Testis (tissue), 3 donors: ENCODE measurements around the gene AHDC1. TPM values are rescaled to one million over a fixed set of nuclear protein-coding genes. Genes with fewer than 3 reads are reported as not detected.
A peak's percentile ranks its signal among the peaks of the same experiment; 100 is the strongest.

Experiments used
- DNase-seq: peaks from one replicate; pipeline ENCODE4 v3.0.0-alpha.2; 2019
- H3K27ac ChIP-seq, 2 donors: fragments of 200-600 bp; sonication (generic); one replicate each; pipeline ENCODE4 v1.5.1; 2019
- H3K27me3 ChIP-seq: fragments of 200-600 bp; sonication (generic); one replicate; pipeline ENCODE4 v1.5.1; 2019
- H3K36me3 ChIP-seq: fragments of 200-600 bp; sonication (generic); one replicate; pipeline ENCODE4 v1.5.1; 2017; ENCODE audit warnings: low read depth; ENCODE audit errors: missing control alignments
- H3K4me1 ChIP-seq: fragments of 200-600 bp; sonication (generic); one replicate; pipeline ENCODE4 v1.5.1; 2019
- H3K4me3 ChIP-seq, 2 donors: fragments of 200-600 bp; sonication (generic); one replicate each; pipeline ENCODE4 v1.5.1; 2017 to 2019
- H3K9me3 ChIP-seq: fragments of 200-600 bp; sonication (generic); one replicate; pipeline ENCODE4 v1.5.1; 2017
- POLR2A ChIP-seq: fragments of 450-650 bp; IDR thresholded peaks from one replicate; pipeline ENCODE4 v1.6.1; 2017; ENCODE audit warnings: antibody characterized with exemption, mild to moderate bottlenecking, moderate library complexity
- WGBS, 2 donors: methylation state at CpG; one replicate each; pipeline ENCODE4 v1.1.5; 2018; 5-methylcytosine and 5-hydroxymethylcytosine counted together
- intact Hi-C: fragments of 100-400 bp; cut with DNase I; formaldehyde crosslinking; loops from one replicate; pipeline ENCODE4 v1.15.1; 2023; ENCODE audit warnings: low total_unique reads
- polyA plus RNA-seq: library from polyadenylated mRNA; stranded (reverse); fragments of 350-450 nt; fragmentation: Illumina TruSeq; extraction: RNeasy Lipid Tissue Mini Kit (QIAGEN cat#74804); gene quantifications from one replicate; pipeline ENCODE4 v1.2.3, GENCODE V29; 2014; ENCODE audit warnings: low read depth, low replicate concordance; ENCODE audit not compliant: insufficient read depth
- small RNA-seq, 2 donors: library from RNA; depleted of rRNA; stranded (forward); fragments of <200 nt; gene quantifications; one replicate each; pipeline ENCODE3, GENCODE V24; 2016
- total RNA-seq, 2 donors: library from RNA; depleted of rRNA; stranded (reverse); fragments of >200 nt; gene quantifications; one replicate each; pipeline ENCODE4 v1.2.3, GENCODE V29; 2016
- TF ChIP-seq, protein P1 (sequence below), 3 experiments: fragments of 450-650 bp in 2 of 3; fragments of 200-600 bp in 1 of 3; sonication (generic) in 1 of 3; IDR thresholded peaks; one replicate each; pipeline ENCODE4 v1.5.1; 2016 to 2019; ENCODE audit warnings: antibody characterized with exemption in 3 of 3, mild to moderate bottlenecking in 2 of 3, moderate library complexity in 1 of 3

AHDC1 gene
- total and polyA plus RNA-seq, 3 donors from 2014 or later: 32.5 to 86.8 (median 73.7) TPM

DNA sequence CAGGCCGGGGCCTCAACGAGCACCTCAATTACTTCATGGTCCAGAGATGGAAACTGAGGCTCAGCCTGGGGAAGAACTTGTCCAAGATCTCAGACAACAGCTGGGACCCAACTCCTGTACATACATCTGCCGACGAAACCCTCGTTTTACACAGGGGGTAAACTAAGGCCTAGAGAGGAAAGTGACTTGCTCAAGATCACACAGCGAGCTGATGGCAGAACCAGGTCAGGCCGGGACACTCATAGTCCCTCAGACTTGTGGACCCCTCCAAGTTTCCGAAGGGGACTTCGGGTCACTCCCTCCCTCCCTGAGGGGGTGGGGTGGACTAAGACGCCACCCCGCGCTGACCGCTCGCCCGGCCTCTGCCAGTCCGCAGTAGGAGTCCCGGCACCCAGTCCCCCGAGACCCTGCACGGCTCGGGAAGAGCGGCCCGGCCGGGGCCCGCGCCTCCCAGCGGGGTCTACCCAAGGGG is 114.4 kb downstream of the AHDC1 start:
- H3K27ac ChIP-seq: peak overlapping the region; percentile 100
- 0% methylated on average over 7 to 9 of the region's 26 CpGs for WGBS, 2 donors
- no peaks in the 10 kb centered on the region for H3K9me3 ChIP-seq
- no peaks in the 10 kb centered on the region for H3K27me3 ChIP-seq
- intact Hi-C loops: no loop called here
- no peak for TF ChIP-seq POLR2A
- TF ChIP-seq, protein P1, sequence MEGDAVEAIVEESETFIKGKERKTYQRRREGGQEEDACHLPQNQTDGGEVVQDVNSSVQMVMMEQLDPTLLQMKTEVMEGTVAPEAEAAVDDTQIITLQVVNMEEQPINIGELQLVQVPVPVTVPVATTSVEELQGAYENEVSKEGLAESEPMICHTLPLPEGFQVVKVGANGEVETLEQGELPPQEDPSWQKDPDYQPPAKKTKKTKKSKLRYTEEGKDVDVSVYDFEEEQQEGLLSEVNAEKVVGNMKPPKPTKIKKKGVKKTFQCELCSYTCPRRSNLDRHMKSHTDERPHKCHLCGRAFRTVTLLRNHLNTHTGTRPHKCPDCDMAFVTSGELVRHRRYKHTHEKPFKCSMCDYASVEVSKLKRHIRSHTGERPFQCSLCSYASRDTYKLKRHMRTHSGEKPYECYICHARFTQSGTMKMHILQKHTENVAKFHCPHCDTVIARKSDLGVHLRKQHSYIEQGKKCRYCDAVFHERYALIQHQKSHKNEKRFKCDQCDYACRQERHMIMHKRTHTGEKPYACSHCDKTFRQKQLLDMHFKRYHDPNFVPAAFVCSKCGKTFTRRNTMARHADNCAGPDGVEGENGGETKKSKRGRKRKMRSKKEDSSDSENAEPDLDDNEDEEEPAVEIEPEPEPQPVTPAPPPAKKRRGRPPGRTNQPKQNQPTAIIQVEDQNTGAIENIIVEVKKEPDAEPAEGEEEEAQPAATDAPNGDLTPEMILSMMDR (IDR thresholded peaks at IDR 0.05): no peak
- H3K4me3 ChIP-seq: peak overlapping the region; percentile 98 to 100
- peaks cover 33% of the 10 kb centered on the region for H3K4me1 ChIP-seq
- peak; percentile 33 for DNase-seq
- H3K36me3 ChIP-seq: no peaks in the 10 kb centered on the region

DNA sequence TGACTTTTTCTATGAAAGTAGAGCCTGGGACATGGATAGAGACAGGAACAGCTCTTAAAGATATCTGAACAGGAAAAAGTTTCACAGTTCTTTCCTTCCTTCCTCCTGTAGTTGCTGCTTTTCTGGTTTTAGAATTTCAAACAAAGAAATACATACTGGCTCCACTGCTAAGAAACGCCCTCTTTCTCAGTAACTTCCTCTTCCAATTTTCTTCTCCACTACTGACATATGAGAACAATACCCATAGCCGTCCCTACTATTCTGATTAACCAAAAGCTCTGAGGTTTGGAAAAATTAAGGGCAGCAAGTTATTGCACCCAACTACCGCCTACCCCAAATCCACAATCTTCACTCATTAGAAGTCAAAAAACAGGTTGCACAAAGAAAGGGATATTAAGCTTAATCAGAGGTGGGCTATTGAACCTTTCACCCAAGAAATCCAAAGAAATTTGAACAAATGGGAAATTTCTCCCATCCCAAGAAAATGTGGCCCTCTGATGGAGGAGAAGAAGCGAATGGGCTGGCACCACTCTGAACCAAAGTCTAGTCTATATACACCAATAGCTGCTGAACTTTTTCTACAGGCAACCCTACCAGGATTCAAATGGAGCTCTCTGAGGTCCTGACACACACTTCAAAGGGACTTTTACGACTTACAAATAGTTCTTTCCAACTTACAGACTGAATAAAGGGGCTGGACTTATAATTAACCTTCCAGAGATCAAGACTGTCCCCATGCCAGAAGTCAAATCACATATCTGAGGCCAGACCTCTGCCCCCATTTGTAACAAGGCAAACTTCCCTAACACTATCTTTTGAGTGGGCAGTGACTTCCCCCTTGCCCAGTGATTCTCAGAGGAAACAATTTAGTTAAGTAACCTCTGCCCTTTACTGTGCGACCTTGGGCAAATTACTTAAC is 115.7 kb downstream of the AHDC1 start:
- peak; percentile 3 for DNase-seq
- H3K9me3 ChIP-seq: no peaks in the 10 kb centered on the region

DNA sequence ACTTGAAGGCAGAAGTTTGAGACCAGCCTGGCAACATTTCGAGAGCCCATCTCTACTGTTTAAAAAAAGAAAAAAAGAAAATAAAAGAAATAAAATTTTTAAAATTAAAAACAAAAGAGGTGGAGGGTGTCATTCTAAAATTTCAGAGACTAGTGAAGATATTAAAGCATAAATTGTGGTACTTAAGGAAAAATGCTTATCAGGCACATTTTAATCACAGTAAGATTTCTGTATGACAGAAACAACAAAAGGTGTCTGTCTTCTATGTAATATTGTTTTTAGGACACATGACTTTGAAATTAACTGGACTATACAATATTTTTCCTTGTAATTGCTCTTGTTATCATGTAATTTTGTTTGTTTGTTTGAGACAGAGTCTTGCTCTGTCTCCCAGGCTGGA is 118.6 kb downstream of the AHDC1 start:
- Histone ChIP-seq H3K9me3 (no peaks in the 10 kb centered on the region), H3K36me3 (no peaks in the 10 kb centered on the region), H3K27me3 (no peaks in the 10 kb centered on the region), H3K4me1 (peaks cover 14% of the 10 kb centered on the region), H3K27ac (no peak overlapping the region), H3K4me3 (no peak overlapping the region)
- 90 to 92% methylated on average over 1 of the region's 1 CpG for WGBS, 2 donors
- no peak for DNase-seq
- TF ChIP-seq, protein P1 (IDR thresholded peaks at IDR 0.05): no peak
- no peak for TF ChIP-seq POLR2A
- intact Hi-C loops: no loop called here

More for the DNA sequence above, 115.7 kb downstream of the AHDC1 start:
- Histone ChIP-seq H3K27me3 (no peaks in the 10 kb centered on the region), H3K36me3 (no peaks in the 10 kb centered on the region), H3K4me1 (peaks cover 33% of the 10 kb centered on the region), H3K27ac (peak overlapping the region; percentile 100), H3K4me3 (peak overlapping the region; percentile 98 to 100)
- no peak for TF ChIP-seq POLR2A
- TF ChIP-seq, protein P1 (IDR thresholded peaks at IDR 0.05): no peak
- intact Hi-C loops: no loop called here
- 6 to 11% methylated on average over 6 of the region's 6 CpGs for WGBS, 2 donors

Small RNA genes lying within 50 kb of the gene (small RNA-seq; reads per million reads assigned to genes)
- gene AL031729.1: 0 reads per million in 2 donors

Other genes with a start within 250 kb of the AHDC1 start
- gene MAP3K6, start 237.2 kb downstream of the AHDC1 start, total RNA-seq: 10 to 100 TPM; 18.8 to 31.7 TPM
- 18.4 TPM for gene MAP3K6, start 237.2 kb downstream of the AHDC1 start, polyA plus RNA-seq
- 1 to 10 TPM; 3.6 to 6.9 TPM for gene FCN3, start 229.3 kb downstream of the AHDC1 start, total RNA-seq
- 0.54 TPM for gene FCN3, start 229.3 kb downstream of the AHDC1 start, polyA plus RNA-seq
- 1 to 10 TPM in 1 of 2 donors, under 1 TPM in 1; 0.24 to 1.5 TPM for gene CD164L2, start 220.8 kb downstream of the AHDC1 start, total RNA-seq
- gene CD164L2, start 220.8 kb downstream of the AHDC1 start, polyA plus RNA-seq: 0.76 TPM
- under 1 TPM; 0.12 to 0.47 TPM for gene GPR3, start 211.5 kb downstream of the AHDC1 start, total RNA-seq
- 0.20 TPM for gene GPR3, start 211.5 kb downstream of the AHDC1 start, polyA plus RNA-seq
- 10 to 100 TPM; 57.8 to 58.0 TPM for gene WASF2, start 114.0 kb downstream of the AHDC1 start, total RNA-seq
- gene WASF2, start 114.0 kb downstream of the AHDC1 start, polyA plus RNA-seq: 128 TPM
- 10 to 100 TPM in 1 of 2 donors, 1 to 10 TPM in 1; 10.0 to 10.2 TPM for gene FGR, start 31.0 kb upstream of the AHDC1 start, total RNA-seq
- gene FGR, start 31.0 kb upstream of the AHDC1 start, polyA plus RNA-seq: 5.2 TPM
- 100 to 1,000 TPM; 120 to 288 TPM for gene IFI6, start 68.0 kb upstream of the AHDC1 start, total RNA-seq
- 88.9 TPM for gene IFI6, start 68.0 kb upstream of the AHDC1 start, polyA plus RNA-seq
- gene FAM76A, start 121.8 kb upstream of the AHDC1 start, total RNA-seq: 10 to 100 TPM; 22.6 to 23.0 TPM
- 26.6 TPM for gene FAM76A, start 121.8 kb upstream of the AHDC1 start, polyA plus RNA-seq
- gene STX12, start 169.1 kb upstream of the AHDC1 start, total RNA-seq: 10 to 100 TPM; 39.1 to 46.7 TPM
- gene STX12, start 169.1 kb upstream of the AHDC1 start, polyA plus RNA-seq: 32.0 TPM
- gene PPP1R8, start 226.6 kb upstream of the AHDC1 start, total RNA-seq: 10 to 100 TPM; 39.4 to 57.7 TPM
- 49.4 TPM for gene PPP1R8, start 226.6 kb upstream of the AHDC1 start, polyA plus RNA-seq